Measurements from ENCODE around the gene COL1A2.

COL1A2 gene

DNA sequence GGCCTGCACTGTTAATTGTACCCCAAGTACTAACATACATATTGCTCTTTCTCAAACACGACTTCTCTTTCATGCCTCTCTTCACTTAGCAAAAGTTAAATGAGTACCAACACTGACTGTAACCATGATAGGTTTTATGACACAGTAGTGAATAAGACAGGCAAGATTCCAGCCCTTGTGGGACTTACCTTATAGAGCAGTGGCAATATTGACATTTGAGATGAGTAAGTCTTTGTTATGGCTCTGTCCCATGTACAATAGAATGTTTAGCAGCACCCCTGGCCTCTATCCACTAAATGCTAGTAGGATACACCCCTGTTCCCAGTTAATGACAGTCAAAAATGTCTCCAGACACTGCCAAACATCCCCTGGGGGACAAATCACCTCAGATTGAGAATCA lies 11.9 kb upstream of the COL1A2 start:
- DNase-seq (ENCODE audit: low read depth in 3 of 3): no peak

GRCh38 chr7:94384315-94384714 lies 10.4 kb upstream of the COL1A2 start:
- no peak for DNase-seq (ENCODE audit: low read depth in 3 of 3)

DNA sequence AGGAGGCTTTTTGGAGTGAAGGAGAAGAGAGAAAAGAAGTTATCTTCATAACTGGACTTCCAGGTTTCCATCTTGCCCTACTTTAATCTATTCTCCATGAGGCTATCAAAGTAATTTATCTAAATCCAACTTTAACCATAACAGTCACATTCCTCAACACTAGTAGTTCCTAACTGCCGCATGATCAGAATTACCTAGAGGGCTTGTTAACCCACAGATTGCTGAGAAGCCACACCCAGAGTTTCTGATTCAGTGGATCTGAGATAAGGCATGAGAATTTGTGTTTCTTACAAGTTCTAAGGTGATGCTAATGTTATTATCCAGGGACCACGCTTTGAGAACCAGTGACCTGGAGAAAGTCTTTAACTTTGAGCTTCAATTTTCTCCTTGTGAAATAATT lies 8.3 kb upstream of the COL1A2 start:
- no peak for DNase-seq (ENCODE audit: low read depth in 3 of 3)

DNA sequence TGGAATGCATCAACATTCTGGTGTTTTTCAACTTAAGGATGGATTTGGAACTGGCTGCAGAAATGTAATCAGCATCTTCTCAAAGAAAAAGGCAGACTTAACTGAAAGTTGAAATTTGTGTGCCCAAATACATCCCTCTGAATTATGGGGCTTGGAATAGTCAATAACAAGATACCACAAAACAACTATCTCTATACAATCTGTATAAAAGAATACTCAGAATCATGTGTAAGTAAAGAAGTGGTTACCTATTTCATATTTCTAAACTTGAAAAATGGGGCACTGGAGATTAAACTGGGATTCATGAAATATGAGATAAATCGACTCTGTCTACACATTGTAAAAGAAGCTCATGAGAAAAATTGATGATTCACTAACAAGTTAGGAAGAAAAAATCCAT lies 6.2 kb upstream of the COL1A2 start:
- DNase-seq (ENCODE audit: low read depth in 3 of 3): no peak

GRCh38 chr7:94389381-94389780 lies 5.3 kb upstream of the COL1A2 start:
- no peak for DNase-seq (ENCODE audit: low read depth in 3 of 3)

GRCh38 chr7:94391726-94392392 lies 2.8 kb upstream of the COL1A2 start:
- no peak for DNase-seq (ENCODE audit: low read depth in 3 of 3)

GRCh38 chr7:94392393-94392786 lies 2.3 kb upstream of the COL1A2 start:
- DNase-seq (ENCODE audit: low read depth in 3 of 3): no peak

DNA sequence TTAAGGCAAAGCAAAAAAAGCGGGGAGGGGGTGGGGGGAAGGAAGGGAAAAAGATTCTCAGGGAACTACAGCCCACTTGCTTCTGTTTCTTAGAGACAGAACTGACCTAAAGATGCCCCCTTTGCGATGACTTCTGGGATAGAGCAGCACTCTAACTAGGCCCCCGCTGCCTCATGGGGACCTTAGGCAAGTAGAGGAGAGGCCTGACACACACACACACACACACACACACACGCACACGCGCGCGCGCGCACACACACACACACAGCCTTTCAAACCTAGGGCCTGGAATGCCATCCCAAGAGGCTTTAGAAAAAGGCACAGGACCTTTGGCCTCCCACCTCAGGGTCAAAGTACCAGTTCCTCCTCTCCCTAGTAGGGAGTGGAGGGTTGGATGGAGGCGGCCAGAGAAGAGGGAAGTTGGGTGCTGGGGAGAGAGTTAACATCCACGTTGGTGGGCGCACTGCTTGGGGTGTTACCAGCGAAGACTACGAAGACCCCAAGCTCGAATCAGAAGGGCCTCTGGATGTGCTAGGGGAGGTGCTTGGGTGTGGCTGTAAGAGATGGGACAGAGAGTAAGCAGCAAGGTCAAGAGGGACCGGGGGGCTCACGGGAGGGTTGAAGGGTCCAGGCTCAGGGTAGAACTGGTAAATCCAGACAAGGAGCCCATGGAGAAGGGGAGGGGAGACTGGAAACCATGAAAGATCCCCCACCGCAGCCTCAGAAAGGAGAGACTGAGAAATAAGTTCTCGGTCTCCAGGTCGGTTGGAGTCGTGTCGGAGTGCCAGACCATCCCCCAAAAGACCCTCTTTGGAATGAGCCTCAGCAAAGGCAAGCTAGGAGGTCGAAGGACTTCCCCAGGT lies 1.2 kb upstream of the COL1A2 start:
- DNase-seq (ENCODE audit: low read depth in 3 of 3): no peak

DNA sequence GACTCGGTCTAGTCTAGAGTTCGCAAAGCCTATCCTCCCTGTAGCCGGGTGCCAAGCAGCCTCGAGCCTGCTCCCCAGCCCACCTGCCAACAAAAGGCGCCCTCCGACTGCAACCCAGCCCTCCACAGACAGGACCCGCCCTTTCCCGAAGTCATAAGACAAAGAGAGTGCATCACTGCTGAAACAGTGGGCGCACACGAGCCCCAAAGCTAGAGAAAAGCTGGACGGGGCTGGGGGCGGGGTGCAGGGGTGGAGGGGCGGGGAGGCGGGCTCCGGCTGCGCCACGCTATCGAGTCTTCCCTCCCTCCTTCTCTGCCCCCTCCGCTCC lies 622 bp upstream of the COL1A2 start:
- no peak for DNase-seq (ENCODE audit: low read depth in 3 of 3)

GRCh38 chr7:94395141-94396036 lies 694 bp downstream of the COL1A2 start:
- DNase-seq (ENCODE audit: low read depth in 3 of 3): no peak

DNA sequence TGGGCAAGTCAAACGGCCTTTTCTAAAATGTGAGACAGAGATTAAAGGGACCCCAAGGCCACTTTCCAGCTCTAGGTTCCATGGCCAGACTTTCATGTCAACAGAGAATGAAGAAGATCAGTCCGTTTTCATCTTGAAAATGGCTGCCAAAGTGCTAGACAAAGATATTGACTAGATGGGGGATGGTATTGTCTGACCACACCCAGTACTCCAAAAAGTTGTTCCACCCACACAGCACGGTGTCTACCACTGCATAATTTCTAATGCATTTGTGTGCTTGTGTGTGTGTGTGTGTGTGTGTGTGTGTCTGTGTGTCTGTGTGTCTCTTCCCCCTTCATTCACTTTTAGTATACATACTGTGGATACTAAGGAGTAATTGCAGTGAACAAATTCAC lies 1.3 kb downstream of the COL1A2 start:
- no peak for DNase-seq (ENCODE audit: low read depth in 3 of 3)

GRCh38 chr7:94396596-94396995 lies 1.9 kb downstream of the COL1A2 start:
- DNase-seq (ENCODE audit: low read depth in 3 of 3): no peak

DNA sequence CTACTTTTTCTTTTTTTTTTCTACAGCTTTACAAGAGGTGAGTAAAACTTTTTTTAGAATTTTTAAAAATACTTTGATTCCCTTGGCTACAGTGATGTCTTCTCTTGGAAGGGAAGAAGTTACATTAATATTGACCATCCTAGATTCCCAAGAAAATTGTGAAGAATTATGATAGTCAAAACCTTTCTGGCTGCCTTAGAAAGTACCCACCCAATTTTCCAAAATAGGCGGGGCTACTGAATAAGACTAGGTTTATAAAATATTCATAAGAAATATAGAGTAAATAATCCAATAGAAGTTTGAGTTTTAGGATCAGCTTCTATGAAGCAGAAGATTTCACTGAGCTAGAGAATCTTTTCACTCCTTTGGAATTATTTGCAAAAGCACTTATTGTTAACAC lies 3.0 kb downstream of the COL1A2 start:
- DNase-seq (ENCODE audit: low read depth in 3 of 3): no peak

GRCh38 chr7:94398841-94399240 lies 4.1 kb downstream of the COL1A2 start:
- DNase-seq (ENCODE audit: low read depth in 3 of 3): no peak

DNA sequence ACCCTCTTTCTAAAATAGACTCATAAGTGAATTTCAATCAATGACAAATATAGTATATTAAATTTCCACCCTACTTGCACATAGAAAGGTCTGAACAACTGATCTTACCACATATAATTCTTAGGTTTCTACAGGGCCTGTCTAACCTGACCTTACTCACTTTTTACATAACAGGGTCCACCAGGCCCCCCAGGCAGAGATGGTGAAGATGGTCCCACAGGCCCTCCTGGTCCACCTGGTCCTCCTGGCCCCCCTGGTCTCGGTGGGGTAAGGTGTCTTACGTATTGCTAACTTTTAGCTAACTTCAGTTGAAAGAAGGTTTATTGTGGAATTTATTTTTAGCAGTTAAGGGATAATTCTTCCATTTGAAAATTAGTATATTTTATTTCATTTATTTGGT lies 5.3 kb downstream of the COL1A2 start:
- DNase-seq (ENCODE audit: low read depth in 3 of 3): no peak

DNA sequence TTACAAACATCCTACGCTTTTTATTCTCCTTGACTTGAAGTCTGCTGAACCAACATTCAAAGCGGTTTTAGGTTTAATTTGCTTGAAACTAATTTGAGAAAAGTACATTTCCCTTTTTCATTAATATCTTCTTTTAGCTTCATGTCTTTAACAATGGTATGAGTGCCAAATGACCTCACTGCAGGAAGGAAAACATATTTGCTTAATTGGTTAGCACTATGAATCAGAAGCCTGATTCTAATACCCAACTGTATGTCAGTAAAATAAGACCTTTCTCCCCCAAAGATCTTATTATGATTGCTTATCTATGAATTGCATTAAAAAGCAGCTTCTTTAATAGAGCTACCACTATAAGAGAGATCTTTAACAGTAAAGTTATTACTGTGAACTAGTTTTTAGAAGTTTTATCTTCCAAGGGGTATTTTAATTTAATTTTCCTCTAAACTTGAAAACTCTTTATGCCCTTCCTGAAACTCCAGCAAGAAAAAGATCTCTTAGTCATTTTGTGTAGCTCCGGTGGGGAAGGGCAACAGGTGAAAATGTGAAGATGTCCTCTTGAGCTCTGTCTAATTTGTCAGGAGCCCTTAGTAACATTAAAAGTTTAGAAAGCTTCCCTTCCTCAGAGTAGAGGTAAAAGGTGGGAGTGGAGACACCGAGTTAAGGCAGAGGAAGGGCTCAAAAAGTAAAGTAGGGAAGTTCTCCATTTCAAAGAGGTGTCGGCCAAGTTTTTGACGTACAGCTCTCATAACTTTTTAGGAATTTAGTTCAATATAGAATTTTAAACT lies 6.1 kb downstream of the COL1A2 start:
- DNase-seq (ENCODE audit: low read depth in 3 of 3): no peak

GRCh38 chr7:94401428-94401814 lies 6.7 kb downstream of the COL1A2 start:
- no peak for DNase-seq (ENCODE audit: low read depth in 3 of 3)

GRCh38 chr7:94403546-94403945 lies 8.9 kb downstream of the COL1A2 start:
- no peak for DNase-seq (ENCODE audit: low read depth in 3 of 3)

DNA sequence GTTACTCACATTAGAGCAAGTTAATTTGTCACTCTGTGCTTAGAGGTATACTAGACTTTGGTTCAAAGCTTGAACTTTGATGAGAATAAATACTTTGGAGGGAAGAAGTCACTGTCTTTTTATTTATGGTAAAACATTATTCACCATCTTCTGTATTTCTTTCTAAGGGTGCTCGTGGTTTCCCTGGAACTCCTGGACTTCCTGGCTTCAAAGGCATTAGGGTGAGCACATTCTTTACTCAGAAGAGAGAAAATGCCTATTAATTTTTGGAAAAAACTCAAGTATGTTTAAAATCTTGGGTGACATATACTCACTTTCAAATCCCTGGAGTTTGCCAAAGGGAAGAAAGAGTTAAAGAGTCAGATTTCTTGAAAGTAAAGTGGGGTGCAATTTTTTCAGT lies 10.8 kb downstream of the COL1A2 start:
- no peak for DNase-seq (ENCODE audit: low read depth in 3 of 3)

- no peak for DNase-seq (ENCODE audit: low read depth in 3 of 3)
Observed at GRCh38 chr7:94406696-94407095, 12.0 kb downstream of the COL1A2 start.

DNA sequence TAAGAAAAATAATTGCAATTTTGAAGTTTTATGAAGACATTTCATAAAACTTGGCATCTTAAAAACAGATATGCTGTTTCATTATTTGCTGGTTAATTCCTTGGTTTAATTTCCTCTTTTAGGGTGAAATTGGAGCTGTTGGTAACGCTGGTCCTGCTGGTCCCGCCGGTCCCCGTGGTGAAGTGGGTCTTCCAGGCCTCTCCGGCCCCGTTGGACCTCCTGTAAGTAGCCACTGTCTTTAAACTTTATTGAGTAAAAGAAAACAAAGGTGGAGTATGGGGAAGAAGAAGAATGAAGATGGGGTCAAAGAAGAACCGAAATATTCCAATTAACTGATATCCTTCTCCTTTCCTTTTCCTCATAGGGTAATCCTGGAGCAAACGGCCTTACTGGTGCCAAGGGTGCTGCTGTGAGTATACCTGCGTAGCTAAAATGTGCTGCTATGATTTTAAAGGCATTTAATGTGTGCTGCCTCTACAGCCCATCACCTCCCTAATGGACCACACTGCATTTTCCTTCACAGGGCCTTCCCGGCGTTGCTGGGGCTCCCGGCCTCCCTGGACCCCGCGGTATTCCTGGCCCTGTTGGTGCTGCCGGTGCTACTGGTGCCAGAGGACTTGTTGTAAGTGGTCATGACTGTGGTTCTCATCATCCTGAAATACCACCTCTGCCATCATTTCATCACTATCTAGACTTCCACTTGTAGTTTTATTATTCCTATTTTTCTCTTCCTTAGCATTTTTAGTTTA lies 14.7 kb downstream of the COL1A2 start:
- DNase-seq (ENCODE audit: low read depth in 3 of 3): no peak
